ENCODE measurements around the gene TMEM18. TPM values are rescaled to one million over a fixed set of nuclear protein-coding genes. Genes with fewer than 3 reads are reported as not detected.

TMEM18 gene
- total RNA-seq, 1 experiment from 2014 or later = 33.5 TPM

DNA sequence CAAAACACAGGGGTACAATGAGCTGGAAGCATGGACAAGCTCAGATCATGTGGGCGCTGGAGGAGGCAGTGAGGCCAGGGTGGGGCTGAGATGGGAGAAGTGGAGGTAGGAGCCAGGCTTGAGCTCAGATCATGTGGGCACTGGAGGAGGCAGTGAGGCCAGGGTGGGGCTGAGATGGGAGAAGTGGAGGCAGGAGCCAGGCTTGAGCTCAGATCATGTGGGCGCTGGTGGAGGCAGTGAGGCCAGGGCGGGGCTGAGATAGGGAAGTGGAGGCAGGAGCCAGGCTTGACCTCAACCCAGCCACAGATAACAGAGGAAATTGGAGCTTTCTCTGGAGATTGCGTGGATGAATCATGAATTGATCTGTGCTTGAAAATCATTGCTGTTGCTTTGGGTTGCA is 48.3 kb upstream of the TMEM18 start (continued):
- TF ChIP-seq CTCF (IDR thresholded peaks at IDR 0.05 in 2 of 3, conservative IDR thresholded peaks at IDR 0.05 in 1 of 3; ENCODE audit: borderline replicate concordance in 1 of 3, insufficient read depth in 1 of 3, low read depth in 2 of 3, low read length in 2 of 3) = no peak
- TF ChIP-seq CEBPB (IDR thresholded peaks at IDR 0.05; ENCODE audit: low read depth) = no peak

DNA sequence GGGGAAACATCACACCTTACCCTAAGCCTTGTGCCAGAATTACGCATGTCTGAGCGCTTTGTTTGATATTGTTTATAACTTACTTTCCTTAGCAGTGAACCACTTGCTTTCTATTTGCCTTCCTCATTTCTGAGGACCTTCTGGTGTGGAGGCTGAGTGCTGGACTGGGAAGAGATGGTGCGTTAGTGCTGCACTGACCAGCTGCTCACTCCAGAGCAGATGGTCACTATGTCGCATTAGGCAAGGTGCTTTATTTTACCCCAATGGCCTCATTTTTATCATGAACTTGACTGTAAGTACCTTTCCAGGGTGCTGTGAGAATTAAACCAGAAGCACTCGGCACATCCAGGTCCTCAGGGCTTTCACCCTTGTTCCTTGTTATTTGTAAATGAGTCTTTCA is 46.6 kb upstream of the TMEM18 start:
- BruUV-seq (replicated peaks) = no TSS peak
- Histone ChIP-seq H3K4me1 (ENCODE audit: control insufficient read depth in 1 of 2, insufficient read depth in 2 of 2, low read length in 2 of 2) (no peaks in the 10 kb centered on the region), H3K9me3 (ENCODE audit: control insufficient read depth in 1 of 2, insufficient read depth in 1 of 2, low read depth in 1 of 2, low read length in 2 of 2) (no peaks in the 10 kb centered on the region), H2AFZ (ENCODE audit: low read depth, low read length, poor library complexity, severe bottlenecking) (no peak overlapping the region), H3K9me2 (ENCODE audit: insufficient read depth) (no peaks in the 10 kb centered on the region), H3K27ac (ENCODE audit: low read depth, low read length) (no peak overlapping the region), H3K4me3 (replicated peaks in 1 of 2; ENCODE audit: low read depth in 1 of 2, low read length in 2 of 2) (no peak overlapping the region), H3K27me3 (ENCODE audit: insufficient read depth, low read length) (peaks cover 18% of the 10 kb centered on the region), H3K79me2 (ENCODE audit: insufficient read depth, low read length) (no peaks in the 10 kb centered on the region), H3K9ac (ENCODE audit: low read length) (no peak overlapping the region), H3K4me2 (ENCODE audit: low read length) (no peak overlapping the region), H4K20me1 (ENCODE audit: insufficient read depth) (no peaks in the 10 kb centered on the region), H3K36me3 (ENCODE audit: control insufficient read depth in 1 of 2, insufficient read depth in 2 of 2, low read length in 2 of 2) (no peaks in the 10 kb centered on the region)
- intact Hi-C loops (cut with micrococcal nuclease) = no loop called here
- TF ChIP-seq TCF7L2 (IDR thresholded peaks at IDR 0.05; ENCODE audit: borderline replicate concordance, extremely low read depth, insufficient read depth, insufficient read length) = no peak
- TF ChIP-seq EGR1 (IDR thresholded peaks at IDR 0.05; ENCODE audit: low read depth) = no peak
- no peak for TF ChIP-seq CTCF (IDR thresholded peaks at IDR 0.05 in 2 of 3, conservative IDR thresholded peaks at IDR 0.05 in 1 of 3; ENCODE audit: borderline replicate concordance in 1 of 3, insufficient read depth in 1 of 3, low read depth in 2 of 3, low read length in 2 of 3)
- TF ChIP-seq CEBPB (IDR thresholded peaks at IDR 0.05; ENCODE audit: low read depth) = no peak
- no peak for TF ChIP-seq ZFX (IDR thresholded peaks at IDR 0.05)
- TF ChIP-seq EZH2 (IDR thresholded peaks at IDR 0.05) = no peak
- no peak for TF ChIP-seq SIN3A (IDR thresholded peaks at IDR 0.05; ENCODE audit: low read depth)
- TF ChIP-seq RAD21 (IDR thresholded peaks at IDR 0.05; ENCODE audit: low read depth) = no peak
- DNase-seq (ENCODE audit: low read depth, low spot score) (no peak), ATAC-seq (no peak)
- RAD21 ChIA-PET (ENCODE audit: low non-redundant PET in 1 of 2, low total read pairs in 2 of 2, uncharacterized antibody in 2 of 2, unreplicated experiment in 2 of 2) = no interaction called here
- CTCF ChIA-PET = no interaction called here
- POLR2A ChIA-PET = no interaction called here

Measured in HCT116 (cell line).